Limb (tissue), 2 donors: ENCODE data around the gene P2RX1.
"Not testable (repeated sequence)": the region's sequence is repeated elsewhere in the genome, so short reads cannot be mapped to it uniquely, and the experiment has no call there.

Experiments
- DNase-seq, 2 donors: peaks; one replicate each; pipeline ENCODE4 v3.0.0-alpha.2; 2016; ENCODE audit errors: extremely low spot score in 2 of 2

Gene P2RX1

GRCh38 chr17:3861761-3862681 lies 54.2 kb downstream of the P2RX1 start:
- DNase-seq, result no peak

GRCh38 chr17:3860939-3861700 lies 55.1 kb downstream of the P2RX1 start:
- no peak for DNase-seq

GRCh38 chr17:3859940-3860339 lies 56.3 kb downstream of the P2RX1 start:
- DNase-seq, result peak in 1 of 2 donors; percentile 27

DNA sequence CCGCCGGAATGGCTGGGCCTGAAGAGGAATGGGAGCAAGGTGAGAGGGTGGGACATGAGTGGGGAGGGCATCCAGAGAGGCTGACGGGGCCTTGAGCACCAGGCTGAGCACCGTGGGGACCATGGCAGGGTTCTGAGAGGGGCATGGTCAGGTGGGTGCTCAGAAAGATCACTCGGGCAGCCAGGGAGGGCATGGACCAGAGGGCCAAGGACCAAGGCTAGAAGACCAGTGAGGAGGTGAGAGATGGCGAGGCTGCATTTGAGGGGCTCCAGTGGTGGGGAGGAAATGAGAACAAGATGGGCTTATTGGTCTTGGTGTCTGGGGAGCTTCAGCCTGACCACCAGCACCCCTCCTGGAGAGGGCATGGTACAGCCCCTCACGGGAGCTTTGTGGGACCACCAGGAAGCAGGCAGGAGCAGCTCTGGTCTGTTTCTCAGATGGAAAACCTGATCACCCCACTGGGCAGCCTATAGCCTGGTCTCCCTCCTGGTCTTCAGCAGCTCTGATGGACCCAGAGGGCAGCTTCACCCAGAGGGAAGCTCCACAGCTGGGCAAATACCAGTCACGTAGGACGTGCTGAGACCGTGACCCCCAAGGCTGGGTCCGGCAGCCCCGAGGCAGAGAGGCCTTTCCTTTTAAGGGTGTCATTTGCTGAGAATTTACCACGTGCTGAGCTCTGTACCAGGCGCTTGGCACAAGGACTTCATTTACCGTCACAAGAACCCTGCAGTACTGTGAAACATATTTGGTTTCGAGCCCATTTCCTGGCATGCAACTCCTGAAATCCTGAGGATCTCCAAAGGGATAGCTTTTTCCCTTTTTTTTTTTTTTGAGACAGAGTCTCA lies 58.8 kb downstream of the P2RX1 start:
- DNase-seq, result no peak

DNA sequence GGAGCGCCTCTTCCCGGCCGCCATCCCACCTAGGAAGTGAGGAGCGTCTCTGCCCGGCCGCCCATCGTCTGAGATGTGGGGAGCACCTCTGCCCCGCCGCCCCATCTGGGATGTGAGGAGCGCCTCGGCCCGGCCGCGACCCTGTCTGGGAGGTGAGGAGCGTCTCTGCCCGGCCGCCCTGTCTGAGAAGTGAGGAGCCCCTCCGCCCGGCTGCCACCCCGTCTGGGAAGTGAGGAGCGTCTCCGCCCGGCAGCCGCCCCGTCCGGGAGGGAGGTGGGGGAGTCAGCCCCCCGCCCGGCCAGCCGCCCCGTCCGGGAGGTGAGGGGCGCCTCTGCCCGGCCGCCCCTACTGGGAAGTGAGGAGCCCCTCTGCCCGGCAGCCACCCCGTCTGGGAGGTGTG lies 62.1 kb downstream of the P2RX1 start:
- DNase-seq, result not testable (repeated sequence)

DNA sequence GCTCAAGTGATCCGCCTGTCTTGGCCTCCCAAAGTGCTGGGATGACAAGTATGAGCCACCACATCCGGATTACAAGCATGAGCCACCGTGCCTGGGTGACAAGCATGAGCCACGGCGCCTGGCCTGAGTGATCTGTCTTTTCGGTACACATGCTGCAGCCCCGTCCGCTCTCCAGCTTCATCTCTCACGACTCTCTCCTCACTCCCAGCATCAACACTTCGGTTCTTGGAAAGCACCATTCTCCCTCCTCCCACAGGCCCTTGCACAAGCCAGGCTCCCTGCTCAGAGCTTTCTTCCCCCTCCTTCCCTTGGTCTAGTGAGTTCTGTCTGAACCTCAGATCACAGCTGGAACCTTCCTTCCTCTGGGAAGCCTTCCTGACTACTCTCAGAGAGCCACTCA lies 63.7 kb downstream of the P2RX1 start:
- no peak for DNase-seq

- no peak for DNase-seq
These were observed 64.7 kb downstream of the P2RX1 start for GRCh38 chr17:3851461-3852100.

- DNase-seq, result no peak
These were observed 67.9 kb downstream of the P2RX1 start for GRCh38 chr17:3848229-3848835.

GRCh38 chr17:3847165-3847670 lies 69.0 kb downstream of the P2RX1 start:
- no peak for DNase-seq
